ENCODE measurements around the gene CEND1. TPM values are rescaled to one million over a fixed set of nuclear protein-coding genes. Genes with fewer than 3 reads are reported as not detected.

CEND1 gene
- total and polyA plus RNA-seq, 3 donors from 2014 or later = 0.50 to 2.1 (median 1.0) TPM

DNA sequence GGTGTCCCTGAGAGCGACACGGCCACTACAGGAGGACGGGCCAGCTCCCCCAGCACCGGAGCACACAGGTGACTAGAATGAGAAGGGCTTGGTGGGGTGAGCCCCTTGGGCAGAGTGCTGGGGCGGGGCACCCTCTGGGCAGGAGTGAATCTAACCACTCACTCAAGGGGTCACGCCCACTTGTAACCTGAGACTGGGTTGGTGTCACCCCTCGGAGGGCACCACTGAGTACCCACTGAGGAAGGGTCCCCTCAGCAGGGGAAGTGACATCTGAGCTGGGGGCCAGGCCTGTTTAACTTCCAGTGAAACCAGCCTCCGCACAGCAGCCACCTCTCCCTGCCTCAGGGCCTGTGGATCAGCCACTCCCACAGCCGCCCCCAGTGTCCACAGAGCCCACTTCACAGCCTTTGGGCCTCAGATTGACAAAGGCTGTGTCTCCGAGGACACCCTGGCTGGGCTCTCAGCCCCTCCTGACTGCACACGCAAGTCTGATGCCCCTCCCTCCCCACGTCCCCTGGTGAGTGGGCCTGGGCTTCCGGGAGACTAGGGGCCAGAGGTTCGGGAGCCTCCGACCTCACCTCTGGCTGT is 18.2 kb downstream of the CEND1 start:
- TF ChIP-seq, protein P1, sequence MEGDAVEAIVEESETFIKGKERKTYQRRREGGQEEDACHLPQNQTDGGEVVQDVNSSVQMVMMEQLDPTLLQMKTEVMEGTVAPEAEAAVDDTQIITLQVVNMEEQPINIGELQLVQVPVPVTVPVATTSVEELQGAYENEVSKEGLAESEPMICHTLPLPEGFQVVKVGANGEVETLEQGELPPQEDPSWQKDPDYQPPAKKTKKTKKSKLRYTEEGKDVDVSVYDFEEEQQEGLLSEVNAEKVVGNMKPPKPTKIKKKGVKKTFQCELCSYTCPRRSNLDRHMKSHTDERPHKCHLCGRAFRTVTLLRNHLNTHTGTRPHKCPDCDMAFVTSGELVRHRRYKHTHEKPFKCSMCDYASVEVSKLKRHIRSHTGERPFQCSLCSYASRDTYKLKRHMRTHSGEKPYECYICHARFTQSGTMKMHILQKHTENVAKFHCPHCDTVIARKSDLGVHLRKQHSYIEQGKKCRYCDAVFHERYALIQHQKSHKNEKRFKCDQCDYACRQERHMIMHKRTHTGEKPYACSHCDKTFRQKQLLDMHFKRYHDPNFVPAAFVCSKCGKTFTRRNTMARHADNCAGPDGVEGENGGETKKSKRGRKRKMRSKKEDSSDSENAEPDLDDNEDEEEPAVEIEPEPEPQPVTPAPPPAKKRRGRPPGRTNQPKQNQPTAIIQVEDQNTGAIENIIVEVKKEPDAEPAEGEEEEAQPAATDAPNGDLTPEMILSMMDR (IDR thresholded peaks at IDR 0.05) = no peak
- TF ChIP-seq POLR2A (IDR thresholded peaks at IDR 0.05) = no peak
- Histone ChIP-seq H3K9me3 (no peaks in the 10 kb centered on the region), H3K36me3 (ENCODE audit: low read depth, missing control alignments) (no peaks in the 10 kb centered on the region), H3K27ac (no peak overlapping the region), H3K27me3 (no peaks in the 10 kb centered on the region), H3K4me1 (peaks cover 23% of the 10 kb centered on the region), H3K4me3 (no peak overlapping the region)
- intact Hi-C loops (cut with DNase I; ENCODE audit: low total_unique reads) = no loop called here
- DNase-seq = no peak
- 72 to 86% methylated on average over 3 to 12 of the region's 15 CpGs for WGBS, 2 donors

DNA sequence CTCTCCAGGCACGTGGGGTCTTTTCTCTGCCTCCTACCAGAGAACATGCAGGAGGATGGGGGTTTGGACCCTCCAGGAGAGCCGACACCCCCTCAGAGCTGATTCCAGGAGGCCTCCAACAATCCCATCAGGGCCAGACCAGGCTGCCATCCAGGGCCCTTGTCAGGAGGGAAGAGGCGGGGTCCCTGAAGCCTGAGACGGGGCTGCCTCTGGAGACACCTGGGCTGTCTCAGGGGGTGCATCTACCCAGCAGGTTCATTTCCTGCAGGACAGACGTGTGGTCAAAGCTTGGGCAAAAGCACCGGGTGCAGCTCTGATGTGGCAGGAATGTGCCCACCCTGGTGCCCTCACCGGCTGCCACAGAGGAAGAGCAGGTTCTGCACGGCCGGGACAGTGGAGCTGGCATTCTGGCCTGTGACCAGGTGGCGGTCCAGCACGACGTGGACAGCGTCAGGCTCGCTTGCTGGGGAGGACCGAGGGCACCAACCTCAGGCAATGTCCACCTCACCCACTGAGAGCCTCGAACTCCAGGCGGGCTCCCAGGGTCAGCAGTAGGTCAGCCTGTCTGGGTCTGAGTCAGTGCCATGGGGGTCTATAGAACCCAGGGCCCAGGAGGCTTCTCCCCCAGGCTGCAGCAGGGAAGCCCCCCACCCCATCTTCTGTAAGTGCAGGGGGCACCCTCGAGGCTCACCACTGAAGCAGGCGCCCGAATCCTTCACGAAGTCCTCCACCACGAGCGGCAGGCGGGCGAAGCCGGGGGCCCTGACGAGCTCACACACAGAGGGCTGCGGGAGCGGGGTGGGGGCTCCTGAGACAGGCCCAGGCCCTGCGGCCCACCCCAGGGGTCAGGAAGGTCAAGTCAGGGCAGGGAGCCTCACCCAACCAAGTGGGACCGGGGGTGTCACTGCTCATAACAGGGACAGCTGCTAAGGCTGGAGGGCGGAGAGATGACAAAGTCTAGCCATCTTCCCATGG is 19.0 kb downstream of the CEND1 start:
- WGBS, 2 donors = 84 to 89% methylated on average over 19 to 23 of the region's 32 CpGs
- H3K36me3 ChIP-seq (ENCODE audit: low read depth, missing control alignments) = no peaks in the 10 kb centered on the region
- TF ChIP-seq POLR2A (IDR thresholded peaks at IDR 0.05) = no peak
- TF ChIP-seq, protein P1 (IDR thresholded peaks at IDR 0.05) = no peak

DNA sequence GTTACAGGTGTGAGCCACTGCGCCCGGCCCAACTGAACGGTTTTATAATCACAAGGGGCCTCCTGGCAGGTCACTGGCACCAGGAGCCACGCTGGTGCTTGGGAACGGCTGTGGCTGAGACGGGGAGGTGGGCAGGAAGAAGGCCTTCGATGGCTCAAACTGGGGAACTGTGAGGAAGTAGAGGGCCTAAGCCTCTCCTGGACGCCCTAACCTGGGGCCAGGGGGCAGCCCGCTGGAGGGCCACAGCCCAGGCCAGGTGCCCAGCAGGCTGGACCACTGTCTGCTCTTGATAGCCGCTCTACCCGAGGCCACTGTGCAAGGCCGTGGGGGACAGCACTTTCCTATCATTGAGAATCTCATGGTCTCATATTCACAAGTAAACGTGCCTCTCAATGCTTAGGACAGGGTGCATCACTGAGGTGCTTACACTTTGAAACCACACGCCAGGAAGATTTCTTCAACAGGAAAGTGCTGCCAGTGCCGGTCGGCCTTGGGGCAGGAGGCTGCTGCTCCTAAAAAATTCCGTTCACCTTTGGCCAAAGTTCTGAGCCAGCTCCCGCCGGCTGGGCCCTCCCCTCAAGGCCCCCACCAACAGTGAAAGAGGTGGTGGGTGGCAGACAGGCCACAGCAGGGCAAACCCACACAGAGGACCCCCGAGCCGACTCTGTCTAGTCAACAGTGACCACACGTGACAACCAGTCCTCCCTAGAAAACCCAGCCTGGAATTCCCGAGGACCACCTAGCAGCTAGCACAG is 19.8 kb downstream of the CEND1 start:
- no peak for DNase-seq
- intact Hi-C loops (cut with DNase I; ENCODE audit: low total_unique reads) = no loop called here
- Histone ChIP-seq H3K27ac (no peak overlapping the region), H3K4me3 (no peak overlapping the region), H3K9me3 (no peaks in the 10 kb centered on the region), H3K36me3 (ENCODE audit: low read depth, missing control alignments) (no peaks in the 10 kb centered on the region), H3K4me1 (peaks cover 9% of the 10 kb centered on the region), H3K27me3 (no peaks in the 10 kb centered on the region)
- WGBS, 2 donors = 84 to 91% methylated on average over 19 to 23 of the region's 23 CpGs
- TF ChIP-seq, protein P1 (IDR thresholded peaks at IDR 0.05) = no peak
- no peak for TF ChIP-seq POLR2A (IDR thresholded peaks at IDR 0.05)

More for the DNA sequence above, 19.0 kb downstream of the CEND1 start:
- H3K27me3 ChIP-seq = no peaks in the 10 kb centered on the region
- no peak for DNase-seq
- no peak overlapping the region for H3K4me3 ChIP-seq
- no peak overlapping the region for H3K27ac ChIP-seq
- H3K9me3 ChIP-seq = no peaks in the 10 kb centered on the region
- intact Hi-C loops (cut with DNase I; ENCODE audit: low total_unique reads) = no loop called here
- H3K4me1 ChIP-seq = peaks cover 17% of the 10 kb centered on the region

DNA sequence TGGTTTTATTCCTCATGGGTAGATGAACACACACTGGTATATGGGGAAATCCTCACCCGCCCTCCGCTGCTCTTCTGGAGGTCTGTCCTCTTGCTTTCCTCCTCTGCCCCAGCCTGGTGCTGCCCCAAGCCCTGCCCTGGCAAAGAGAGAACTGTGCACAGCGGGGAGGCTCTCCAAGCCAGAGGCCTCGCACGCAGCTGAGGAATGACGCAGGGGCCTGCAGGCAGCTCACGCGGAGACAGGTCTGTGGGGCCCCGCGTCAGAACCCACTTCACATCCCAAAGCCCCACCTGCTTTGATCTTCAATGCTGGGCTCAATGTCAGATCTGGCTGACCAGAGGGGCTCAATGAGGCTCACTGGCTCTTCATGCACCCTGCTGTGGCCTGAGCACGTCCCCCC is 22.7 kb downstream of the CEND1 start:
- DNase-seq = no peak
- H3K4me1 ChIP-seq = peaks cover under 1% of the 10 kb centered on the region
- intact Hi-C loops (cut with DNase I; ENCODE audit: low total_unique reads) = no loop called here
- H3K36me3 ChIP-seq (ENCODE audit: low read depth, missing control alignments) = no peaks in the 10 kb centered on the region
- no peaks in the 10 kb centered on the region for H3K9me3 ChIP-seq
- no peak overlapping the region for H3K27ac ChIP-seq
- 91 to 92% methylated on average over 7 to 11 of the region's 11 CpGs for WGBS, 2 donors
- no peaks in the 10 kb centered on the region for H3K27me3 ChIP-seq
- H3K4me3 ChIP-seq = no peak overlapping the region
- TF ChIP-seq, protein P1 (IDR thresholded peaks at IDR 0.05) = no peak
- no peak for TF ChIP-seq POLR2A (IDR thresholded peaks at IDR 0.05)

All from testis (tissue), 3 donors.